Neural cell (in vitro differentiated cells): ENCODE results near the gene DOCK2. TPM values are rescaled to one million over a fixed set of nuclear protein-coding genes. Genes with fewer than 3 reads are reported as not detected.

Source experiments
- H2AFZ ChIP-seq: fragments of 200-600, 300-800 bp; sonication (generic), shearing (Covaris generic); 2 replicates; pipeline ENCODE4 v1.6.0; 2014; ENCODE audit warnings: low read depth, mild to moderate bottlenecking, antibody characterized with exemption, low read length, moderate library complexity
- H3F3A ChIP-seq: fragments of 200-600 bp; shearing (Covaris generic); 2 replicates; pipeline ENCODE4 v1.6.1; 2016; ENCODE audit warnings: mild to moderate bottlenecking, moderate library complexity, mixed read lengths, antibody characterized with exemption, low read length; ENCODE audit not compliant: insufficient read depth, poor library complexity, severe bottlenecking
- H3K27ac ChIP-seq: fragments of 200-600, 300-800 bp; sonication (generic), shearing (Covaris generic); 2 replicates; pipeline ENCODE4 v1.5.1; 2014; ENCODE audit warnings: mild to moderate bottlenecking, low read length, moderate library complexity
- H3K27me3 ChIP-seq: fragments of 300-800, 200-600 bp; sonication (generic), shearing (Covaris generic); 2 replicates; pipeline ENCODE4 v1.6.0; 2014; ENCODE audit warnings: mild to moderate bottlenecking, low read depth, low read length, moderate library complexity; ENCODE audit not compliant: insufficient read depth
- H3K36me3 ChIP-seq: fragments of 300-800, 200-600 bp; sonication (generic), shearing (Covaris generic); 2 replicates; pipeline ENCODE4 v1.5.1; 2014; ENCODE audit warnings: mild to moderate bottlenecking, antibody characterized with exemption, low read length, moderate library complexity; ENCODE audit not compliant: insufficient read depth
- H3K4me2 ChIP-seq: fragments of 300-800, 200-600 bp; sonication (generic), shearing (Covaris generic); 2 replicates; pipeline ENCODE4 v1.6.0; 2014; ENCODE audit warnings: mild to moderate bottlenecking, low read length
- H3K4me3 ChIP-seq: fragments of 300-800, 200-600 bp; sonication (generic), shearing (Covaris generic); 2 replicates; pipeline ENCODE4 v1.5.1; 2014; ENCODE audit warnings: mild to moderate bottlenecking, low read length, moderate library complexity
- H3K79me2 ChIP-seq: fragments of 200-600 bp; shearing (Covaris generic); replicated peaks from 2 replicates; pipeline ENCODE4 v1.6.0; 2014; ENCODE audit warnings: mild to moderate bottlenecking, low read length, moderate library complexity; ENCODE audit not compliant: insufficient read depth
- H3K9ac ChIP-seq: fragments of 300-800, 200-600 bp; sonication (generic), shearing (Covaris generic); 2 replicates; pipeline ENCODE4 v1.6.1; 2016; ENCODE audit warnings: mild to moderate bottlenecking, low read length, mixed read lengths
- H3K9me2 ChIP-seq: fragments of 200-600 bp; shearing (Covaris generic); 2 replicates; pipeline ENCODE4 v1.6.1; 2016; ENCODE audit warnings: mild to moderate bottlenecking, low read length, mixed read lengths; ENCODE audit not compliant: insufficient read depth
- H3K9me3 ChIP-seq: fragments of 200-600, 300-800 bp; sonication (generic), shearing (Covaris generic); 2 replicates; pipeline ENCODE4 v1.6.1; 2016; ENCODE audit warnings: mild to moderate bottlenecking, mixed run types, low read length, moderate library complexity, mixed read lengths
- H4K20me1 ChIP-seq: fragments of 200-600 bp; shearing (Covaris generic); 2 replicates; pipeline ENCODE4 v1.6.1; 2016; ENCODE audit warnings: mild to moderate bottlenecking, mixed run types; ENCODE audit not compliant: insufficient read depth
- EP300 ChIP-seq: fragments of 450-650 bp; conservative IDR thresholded peaks from 2 replicates; pipeline ENCODE4 v1.6.1; 2014; ENCODE audit warnings: antibody characterized with exemption, mild to moderate bottlenecking, moderate library complexity; ENCODE audit not compliant: poor library complexity, severe bottlenecking
- EZH2 ChIP-seq: fragments of 200-600, 300-800 bp; shearing (Covaris generic), sonication (generic); IDR thresholded peaks from 2 replicates; pipeline ENCODE4 v1.6.1; 2014; ENCODE audit warnings: antibody characterized with exemption, low read length, borderline replicate concordance, mild to moderate bottlenecking; ENCODE audit not compliant: insufficient read depth, poor library complexity, severe bottlenecking
- MXI1 ChIP-seq: fragments of 450-650 bp; conservative IDR thresholded peaks from 2 replicates; pipeline ENCODE4 v1.6.1; 2014; ENCODE audit warnings: antibody characterized with exemption, mild to moderate bottlenecking; ENCODE audit not compliant: poor library complexity, severe bottlenecking
- POLR2AphosphoS5 ChIP-seq: IDR thresholded peaks from 2 replicates; pipeline ENCODE4 v1.6.1; 2012
- RAD21 ChIP-seq: fragments of 450-650 bp; conservative IDR thresholded peaks from 2 replicates; pipeline ENCODE4 v1.6.1; 2014; ENCODE audit warnings: antibody characterized with exemption, mild to moderate bottlenecking, moderate library complexity
- SMC3 ChIP-seq: fragments of 450-650 bp; conservative IDR thresholded peaks from 2 replicates; pipeline ENCODE4 v1.6.1; 2014; ENCODE audit warnings: antibody characterized with exemption, mild to moderate bottlenecking, moderate library complexity; ENCODE audit not compliant: poor library complexity
- TAF1 ChIP-seq: IDR thresholded peaks from 2 replicates; pipeline ENCODE4 v1.6.1; 2012; ENCODE audit warnings: low read depth
- polyA plus RNA-seq: library from polyadenylated mRNA; depleted of rRNA; stranded (reverse); fragments of >200 nt; gene quantifications from 2 replicates; pipeline ENCODE4 v1.2.3, GENCODE V29; 2014
- TF ChIP-seq, protein P1 (sequence below): IDR thresholded peaks from 2 replicates; pipeline ENCODE4 v1.6.1; 2012; ENCODE audit warnings: borderline replicate concordance
- TF ChIP-seq, protein P2 (sequence below): fragments of 450-650 bp; IDR thresholded peaks from 2 replicates; pipeline ENCODE4 v1.5.1; 2014; ENCODE audit warnings: antibody characterized with exemption, mild to moderate bottlenecking, moderate library complexity; ENCODE audit not compliant: poor library complexity, severe bottlenecking

Gene DOCK2
- polyA plus RNA-seq, 1 donor from 2014 or later: 0.15 TPM

DNA sequence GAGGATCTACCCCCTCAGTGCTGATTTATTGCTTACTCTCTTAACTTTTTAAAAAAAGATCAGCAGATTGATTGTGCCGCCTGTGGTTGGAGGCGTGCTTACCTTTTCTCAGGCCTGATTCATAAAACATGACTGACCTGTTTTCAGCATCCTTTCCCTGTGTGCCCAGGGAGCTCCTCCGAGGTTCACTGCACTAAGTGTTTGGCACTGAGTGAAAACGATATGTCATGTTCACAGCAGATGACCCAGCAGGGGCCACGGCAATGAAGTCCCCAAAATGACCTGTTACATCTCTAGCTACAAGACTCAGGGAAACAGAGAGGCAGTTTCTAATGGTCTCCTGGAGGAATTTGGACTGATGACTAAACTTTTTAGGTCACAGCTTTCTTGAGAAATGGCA, 273.3 kb downstream of the DOCK2 start:
- no peaks in the 10 kb centered on the region for H3K79me2 ChIP-seq
- TF ChIP-seq SMC3 (no peak), EZH2 (no peak), POLR2AphosphoS5 (no peak), RAD21 (no peak), TAF1 (no peak), EP300 (no peak), MXI1 (no peak)
- TF ChIP-seq, protein P1, sequence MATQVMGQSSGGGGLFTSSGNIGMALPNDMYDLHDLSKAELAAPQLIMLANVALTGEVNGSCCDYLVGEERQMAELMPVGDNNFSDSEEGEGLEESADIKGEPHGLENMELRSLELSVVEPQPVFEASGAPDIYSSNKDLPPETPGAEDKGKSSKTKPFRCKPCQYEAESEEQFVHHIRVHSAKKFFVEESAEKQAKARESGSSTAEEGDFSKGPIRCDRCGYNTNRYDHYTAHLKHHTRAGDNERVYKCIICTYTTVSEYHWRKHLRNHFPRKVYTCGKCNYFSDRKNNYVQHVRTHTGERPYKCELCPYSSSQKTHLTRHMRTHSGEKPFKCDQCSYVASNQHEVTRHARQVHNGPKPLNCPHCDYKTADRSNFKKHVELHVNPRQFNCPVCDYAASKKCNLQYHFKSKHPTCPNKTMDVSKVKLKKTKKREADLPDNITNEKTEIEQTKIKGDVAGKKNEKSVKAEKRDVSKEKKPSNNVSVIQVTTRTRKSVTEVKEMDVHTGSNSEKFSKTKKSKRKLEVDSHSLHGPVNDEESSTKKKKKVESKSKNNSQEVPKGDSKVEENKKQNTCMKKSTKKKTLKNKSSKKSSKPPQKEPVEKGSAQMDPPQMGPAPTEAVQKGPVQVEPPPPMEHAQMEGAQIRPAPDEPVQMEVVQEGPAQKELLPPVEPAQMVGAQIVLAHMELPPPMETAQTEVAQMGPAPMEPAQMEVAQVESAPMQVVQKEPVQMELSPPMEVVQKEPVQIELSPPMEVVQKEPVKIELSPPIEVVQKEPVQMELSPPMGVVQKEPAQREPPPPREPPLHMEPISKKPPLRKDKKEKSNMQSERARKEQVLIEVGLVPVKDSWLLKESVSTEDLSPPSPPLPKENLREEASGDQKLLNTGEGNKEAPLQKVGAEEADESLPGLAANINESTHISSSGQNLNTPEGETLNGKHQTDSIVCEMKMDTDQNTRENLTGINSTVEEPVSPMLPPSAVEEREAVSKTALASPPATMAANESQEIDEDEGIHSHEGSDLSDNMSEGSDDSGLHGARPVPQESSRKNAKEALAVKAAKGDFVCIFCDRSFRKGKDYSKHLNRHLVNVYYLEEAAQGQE: no peak
- TF ChIP-seq, protein P2, sequence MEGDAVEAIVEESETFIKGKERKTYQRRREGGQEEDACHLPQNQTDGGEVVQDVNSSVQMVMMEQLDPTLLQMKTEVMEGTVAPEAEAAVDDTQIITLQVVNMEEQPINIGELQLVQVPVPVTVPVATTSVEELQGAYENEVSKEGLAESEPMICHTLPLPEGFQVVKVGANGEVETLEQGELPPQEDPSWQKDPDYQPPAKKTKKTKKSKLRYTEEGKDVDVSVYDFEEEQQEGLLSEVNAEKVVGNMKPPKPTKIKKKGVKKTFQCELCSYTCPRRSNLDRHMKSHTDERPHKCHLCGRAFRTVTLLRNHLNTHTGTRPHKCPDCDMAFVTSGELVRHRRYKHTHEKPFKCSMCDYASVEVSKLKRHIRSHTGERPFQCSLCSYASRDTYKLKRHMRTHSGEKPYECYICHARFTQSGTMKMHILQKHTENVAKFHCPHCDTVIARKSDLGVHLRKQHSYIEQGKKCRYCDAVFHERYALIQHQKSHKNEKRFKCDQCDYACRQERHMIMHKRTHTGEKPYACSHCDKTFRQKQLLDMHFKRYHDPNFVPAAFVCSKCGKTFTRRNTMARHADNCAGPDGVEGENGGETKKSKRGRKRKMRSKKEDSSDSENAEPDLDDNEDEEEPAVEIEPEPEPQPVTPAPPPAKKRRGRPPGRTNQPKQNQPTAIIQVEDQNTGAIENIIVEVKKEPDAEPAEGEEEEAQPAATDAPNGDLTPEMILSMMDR: no peak
- no peak overlapping the region for H3K4me3 ChIP-seq
- H3F3A ChIP-seq: no peaks in the 10 kb centered on the region
- H3K9me2 ChIP-seq: no peaks in the 10 kb centered on the region
- H3K9ac ChIP-seq: no peak overlapping the region
- no peak overlapping the region for H3K4me2 ChIP-seq
- no peak overlapping the region for H2AFZ ChIP-seq
- H4K20me1 ChIP-seq: no peaks in the 10 kb centered on the region
- H3K36me3 ChIP-seq: no peaks in the 10 kb centered on the region
- no peaks in the 10 kb centered on the region for H3K9me3 ChIP-seq
- H3K27ac ChIP-seq: no peak overlapping the region
- no peaks in the 10 kb centered on the region for H3K27me3 ChIP-seq

DNA sequence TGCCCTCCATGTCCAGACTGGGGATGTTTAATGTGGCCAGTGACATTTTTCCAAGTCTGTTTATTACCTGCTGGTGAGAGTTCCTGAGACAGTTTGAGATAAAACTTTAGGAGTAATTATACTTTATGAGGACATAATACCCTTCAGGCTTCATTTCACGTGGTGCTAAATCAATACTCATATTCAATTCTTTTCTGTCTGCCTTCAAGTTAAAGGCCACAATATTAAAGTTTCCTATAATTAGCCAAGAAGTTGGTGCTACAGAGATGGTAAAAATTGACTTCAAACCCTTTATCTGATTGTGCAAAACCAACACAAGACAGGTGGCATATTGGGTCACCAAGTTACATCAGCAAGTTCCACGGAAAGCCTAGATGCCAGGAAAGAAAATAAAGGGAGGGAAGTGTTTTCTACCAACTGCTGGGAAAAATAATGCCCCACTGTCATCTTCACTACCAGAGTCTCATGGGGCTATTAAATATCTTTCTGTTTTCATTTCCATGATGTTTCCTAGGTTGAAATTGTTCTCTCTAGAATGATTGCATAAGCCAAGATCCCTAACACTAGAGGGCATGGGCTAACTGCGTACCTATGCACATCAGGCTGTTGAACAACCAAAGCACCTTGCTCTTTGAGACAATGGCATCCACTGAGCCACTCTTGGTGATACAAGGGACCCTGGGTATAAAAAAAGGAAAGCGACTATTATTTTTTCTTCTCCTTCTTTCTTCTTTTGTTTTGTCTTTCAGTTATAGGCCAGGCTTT, 274.6 kb downstream of the DOCK2 start:
- Histone ChIP-seq H3K9me2 (no peaks in the 10 kb centered on the region), H3K9me3 (no peaks in the 10 kb centered on the region), H3K9ac (no peak overlapping the region), H3K27me3 (no peaks in the 10 kb centered on the region), H3K36me3 (no peaks in the 10 kb centered on the region), H3F3A (no peaks in the 10 kb centered on the region), H3K79me2 (no peaks in the 10 kb centered on the region), H3K4me3 (no peak overlapping the region), H3K4me2 (no peak overlapping the region), H4K20me1 (no peaks in the 10 kb centered on the region), H2AFZ (no peak overlapping the region), H3K27ac (no peak overlapping the region)
- no peak for TF ChIP-seq SMC3
- TF ChIP-seq RAD21: no peak
- no peak for TF ChIP-seq EZH2
- TF ChIP-seq, protein P1: no peak
- TF ChIP-seq POLR2AphosphoS5: no peak
- TF ChIP-seq, protein P2: no peak
- no peak for TF ChIP-seq MXI1
- no peak for TF ChIP-seq TAF1
- no peak for TF ChIP-seq EP300
